ENCODE results near the gene COA8.
A peak's percentile ranks its signal among the peaks of the same experiment; 100 is the strongest.

COA8 gene

DNA sequence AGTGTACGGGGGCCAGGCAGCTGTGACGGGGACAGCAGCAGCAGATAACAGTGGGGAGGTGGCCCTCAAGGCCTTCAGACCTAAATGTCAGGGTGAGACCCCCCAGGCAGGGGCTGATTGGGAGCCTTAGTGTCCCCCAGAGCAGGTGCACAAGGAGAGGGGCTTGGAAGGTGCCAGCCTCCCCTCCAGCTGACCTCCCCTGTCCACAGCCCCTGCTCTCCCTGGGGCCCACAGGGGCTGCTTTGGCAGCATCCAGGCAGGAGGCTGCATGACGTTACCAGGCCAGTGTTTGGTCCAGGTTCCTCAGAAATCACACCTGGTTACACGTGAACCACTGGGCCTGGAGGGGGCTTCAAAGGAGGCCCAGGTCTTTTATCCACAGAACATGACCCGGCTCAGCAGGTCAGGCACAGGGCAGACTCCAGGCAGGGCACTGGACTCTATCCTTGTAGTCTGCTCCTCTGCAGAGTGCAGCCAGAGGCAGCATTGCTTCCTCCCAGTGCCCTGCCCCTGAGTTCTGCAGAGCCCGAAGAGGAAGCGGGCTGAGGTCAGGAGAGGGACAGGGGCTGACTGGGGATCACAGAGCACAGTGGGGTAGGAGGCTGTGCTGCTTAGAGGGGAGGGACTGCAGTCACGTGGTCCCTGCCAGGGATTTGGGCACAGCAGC is 36.4 kb upstream of the COA8 start:
- no peak for DNase-seq (ENCODE audit: low read depth)

DNA sequence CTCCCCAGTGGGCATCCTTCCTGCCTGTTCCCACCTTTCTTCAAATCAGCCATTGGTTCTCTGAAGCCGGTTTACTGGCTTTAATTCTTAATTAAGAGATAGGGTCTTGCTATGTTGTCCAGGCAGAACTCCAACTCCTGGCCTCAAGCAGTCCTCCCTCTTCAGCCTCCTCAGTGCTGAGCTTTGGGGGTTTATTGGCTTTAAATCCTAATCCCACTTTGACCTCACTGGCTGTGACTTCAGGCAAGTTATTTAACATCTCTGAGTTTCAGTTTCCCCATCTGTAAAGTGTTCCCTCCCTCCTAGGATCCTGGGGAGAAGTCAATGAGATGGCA is 35.9 kb upstream of the COA8 start:
- no peak for DNase-seq (ENCODE audit: low read depth)

DNA sequence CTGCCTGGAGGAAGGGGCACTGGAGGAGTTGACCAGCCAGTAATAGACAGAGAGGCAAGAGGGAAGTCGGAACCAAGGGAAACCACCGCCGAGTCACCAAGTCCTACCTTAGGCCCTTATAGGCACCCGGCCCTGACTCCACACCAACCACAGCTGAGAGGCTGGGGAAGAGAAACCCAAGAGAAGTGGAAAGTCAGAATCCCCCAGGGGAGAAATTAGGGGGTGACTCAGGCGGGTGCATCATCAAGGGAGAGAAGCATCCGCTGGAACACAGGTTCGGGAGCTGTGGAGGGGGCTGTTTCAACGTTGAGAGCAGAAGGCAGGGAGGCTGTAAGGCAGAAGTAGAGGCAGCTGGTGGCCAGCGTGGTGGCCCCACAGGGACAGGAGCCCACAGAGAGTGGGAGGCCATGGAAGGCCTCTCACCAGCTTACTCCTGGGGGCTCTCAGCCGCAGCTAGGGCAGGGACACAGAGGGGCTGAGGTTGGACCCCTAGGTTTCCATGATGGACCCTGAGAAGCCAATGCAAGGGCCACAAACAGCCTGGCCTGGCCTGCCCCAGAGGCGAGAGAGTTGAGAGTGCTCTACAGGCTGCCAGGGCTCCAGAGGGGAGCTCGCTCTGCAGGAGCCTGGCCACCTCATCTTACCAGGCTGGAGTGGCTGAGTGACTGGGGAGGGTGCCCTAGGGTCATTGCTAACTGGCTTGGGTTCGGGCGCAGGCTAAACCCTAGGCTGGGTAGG is 35.2 kb upstream of the COA8 start:
- DNase-seq (ENCODE audit: low read depth), result no peak

DNA sequence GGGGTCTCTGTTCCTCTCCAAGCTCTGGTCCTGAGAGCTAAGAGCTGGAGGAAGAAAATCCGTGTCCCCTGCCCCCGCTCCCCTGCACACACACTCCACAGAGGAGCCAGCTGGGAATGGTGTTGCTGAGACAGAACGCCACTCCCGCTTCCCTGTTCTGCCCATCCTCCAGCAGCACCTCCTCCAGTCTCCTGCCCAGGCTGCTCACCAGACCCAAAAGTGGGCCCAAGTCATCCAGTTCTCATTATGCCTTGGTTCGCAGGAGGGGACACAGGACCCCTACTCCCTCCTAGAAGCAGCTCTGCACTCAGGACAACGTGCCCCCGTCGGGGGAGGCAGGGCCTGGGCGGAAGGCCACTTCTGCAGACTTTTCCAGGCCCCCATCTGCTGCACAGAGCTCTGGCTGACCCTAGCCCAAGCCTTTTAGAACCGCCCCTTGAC is 34.6 kb upstream of the COA8 start:
- no peak for DNase-seq (ENCODE audit: low read depth)

DNA sequence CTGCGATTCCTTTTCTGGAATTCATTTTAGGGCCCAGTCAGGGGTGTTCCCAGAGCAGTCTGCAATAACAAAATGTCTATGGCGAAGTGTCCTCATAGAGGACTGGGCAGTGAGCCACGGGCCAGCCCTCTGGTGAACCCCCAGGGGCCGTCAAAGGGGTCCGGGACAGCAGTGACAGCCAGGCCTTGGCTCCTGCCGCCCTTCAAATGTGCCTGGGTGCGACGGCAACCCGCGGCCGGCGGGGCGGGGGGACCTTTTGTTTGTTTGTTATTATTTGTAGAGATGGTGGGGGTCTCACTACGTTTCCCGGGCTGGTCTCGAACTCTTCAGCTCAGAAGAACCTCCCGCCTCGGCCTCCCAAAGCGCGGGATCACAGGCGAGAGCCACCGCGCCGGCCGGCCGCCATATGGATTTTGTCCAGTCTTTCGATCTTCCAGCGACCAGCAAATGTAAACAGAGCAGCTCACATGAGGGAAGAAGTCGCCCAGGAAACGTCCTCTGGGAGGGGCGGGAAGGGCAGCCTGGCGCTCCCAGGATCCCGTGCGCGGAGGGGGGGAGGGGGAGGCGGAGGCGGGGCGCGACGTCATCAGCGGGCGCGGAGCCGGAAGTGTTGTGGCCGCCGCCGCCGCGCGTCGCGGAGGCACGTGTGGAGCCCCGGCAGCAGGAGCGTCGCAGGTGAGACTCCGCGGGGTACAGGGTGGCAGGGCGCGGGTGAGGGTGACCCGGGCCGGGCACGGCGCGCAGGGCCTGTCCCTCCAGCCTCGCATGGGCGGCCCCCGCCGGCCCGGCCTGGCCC is 34.0 kb upstream of the COA8 start, which contains the start of gene TRMT61A:
Gene TRMT61A, plus strand, starts transcription at position 610 of the 796 bp plus-strand sequence. CDS start 783 bp downstream, outside the sequence.
- peak; percentile 48 for DNase-seq (ENCODE audit: low read depth)

DNA sequence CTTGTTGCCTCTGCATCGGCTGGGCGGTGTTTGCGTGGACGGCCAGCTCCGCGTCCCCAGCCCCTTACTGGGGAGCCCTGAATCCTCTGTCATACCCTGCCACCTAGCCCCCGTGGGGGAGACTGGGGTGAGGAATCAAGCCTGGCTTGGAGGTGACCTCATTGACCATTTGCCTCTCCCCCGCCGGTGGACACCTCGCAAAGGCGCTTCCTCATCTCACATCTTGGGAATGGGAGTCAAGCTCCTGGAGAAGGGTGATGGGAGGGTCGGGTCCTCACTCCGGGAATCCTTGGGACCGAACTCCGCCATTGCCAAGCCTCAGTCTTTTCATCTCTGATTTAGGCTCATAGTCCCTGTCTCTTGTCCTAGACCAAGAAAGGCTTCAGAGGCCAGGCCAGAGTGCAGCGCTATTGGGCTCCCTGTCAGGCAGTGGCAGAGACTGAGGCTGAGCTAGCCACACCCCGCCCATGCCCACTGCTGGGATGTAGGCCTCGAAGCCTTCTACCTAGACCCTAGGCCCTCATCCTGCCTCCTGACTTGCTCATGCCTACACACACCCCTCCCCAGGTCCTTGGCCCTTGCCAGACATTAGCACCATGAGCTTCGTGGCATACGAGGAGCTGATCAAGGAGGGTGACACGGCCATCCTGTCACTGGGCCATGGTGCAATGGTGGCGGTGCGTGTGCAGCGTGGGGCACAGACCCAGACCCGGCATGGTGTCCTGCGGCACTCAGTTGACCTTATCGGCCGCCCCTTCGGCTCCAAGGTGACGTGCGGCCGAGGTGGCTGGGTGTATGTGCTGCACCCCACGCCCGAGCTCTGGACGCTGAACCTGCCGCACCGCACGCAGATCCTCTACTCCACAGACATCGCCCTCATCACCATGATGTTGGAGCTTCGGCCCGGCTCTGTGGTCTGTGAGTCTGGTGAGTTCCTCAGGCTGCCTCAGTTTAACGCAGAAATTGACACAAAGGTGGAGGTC is 33.1 kb upstream of the COA8 start:
- DNase-seq (ENCODE audit: low read depth), result no peak

DNA sequence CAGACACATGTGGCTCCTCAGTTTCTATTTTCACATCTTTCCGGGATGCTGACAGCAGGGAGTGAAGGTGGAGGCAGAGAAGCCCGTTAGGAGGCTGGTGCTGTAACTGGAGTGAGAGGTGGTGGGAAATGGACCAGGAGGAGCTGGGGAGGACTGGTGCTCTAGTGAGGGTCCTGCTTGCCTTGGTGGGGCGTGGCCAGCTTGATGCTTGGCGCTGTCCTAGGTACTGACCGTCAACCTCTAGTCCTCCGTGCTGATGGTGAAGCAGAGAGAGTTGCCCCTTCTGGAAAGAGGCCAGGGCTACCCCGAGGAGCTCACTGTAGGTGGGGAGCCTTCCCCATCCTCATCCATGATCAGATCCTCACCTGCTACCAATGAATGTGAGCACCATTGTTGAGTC is 32.4 kb upstream of the COA8 start:
- DNase-seq (ENCODE audit: low read depth), result no peak

DNA sequence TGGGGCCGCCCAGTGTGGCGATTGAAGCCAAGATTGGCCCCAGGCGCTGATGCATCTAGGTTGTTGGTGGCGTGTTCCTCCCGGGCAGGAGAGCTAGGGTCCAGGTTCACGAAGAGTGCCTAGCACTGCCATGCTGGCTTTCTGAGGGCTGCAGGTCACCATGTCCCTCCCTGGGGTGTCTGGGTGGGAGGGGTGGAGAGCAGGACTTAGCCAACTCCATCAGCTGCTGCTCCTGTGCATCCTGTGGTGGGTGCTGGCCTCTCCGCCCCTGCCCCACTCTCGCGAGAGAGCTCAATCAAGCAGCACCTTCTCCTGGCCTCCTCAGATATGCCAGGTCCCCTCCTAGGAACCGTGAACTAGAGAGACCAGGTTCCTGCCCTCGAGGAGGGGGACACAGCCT is 31.9 kb upstream of the COA8 start:
- no peak for DNase-seq (ENCODE audit: low read depth)

DNA sequence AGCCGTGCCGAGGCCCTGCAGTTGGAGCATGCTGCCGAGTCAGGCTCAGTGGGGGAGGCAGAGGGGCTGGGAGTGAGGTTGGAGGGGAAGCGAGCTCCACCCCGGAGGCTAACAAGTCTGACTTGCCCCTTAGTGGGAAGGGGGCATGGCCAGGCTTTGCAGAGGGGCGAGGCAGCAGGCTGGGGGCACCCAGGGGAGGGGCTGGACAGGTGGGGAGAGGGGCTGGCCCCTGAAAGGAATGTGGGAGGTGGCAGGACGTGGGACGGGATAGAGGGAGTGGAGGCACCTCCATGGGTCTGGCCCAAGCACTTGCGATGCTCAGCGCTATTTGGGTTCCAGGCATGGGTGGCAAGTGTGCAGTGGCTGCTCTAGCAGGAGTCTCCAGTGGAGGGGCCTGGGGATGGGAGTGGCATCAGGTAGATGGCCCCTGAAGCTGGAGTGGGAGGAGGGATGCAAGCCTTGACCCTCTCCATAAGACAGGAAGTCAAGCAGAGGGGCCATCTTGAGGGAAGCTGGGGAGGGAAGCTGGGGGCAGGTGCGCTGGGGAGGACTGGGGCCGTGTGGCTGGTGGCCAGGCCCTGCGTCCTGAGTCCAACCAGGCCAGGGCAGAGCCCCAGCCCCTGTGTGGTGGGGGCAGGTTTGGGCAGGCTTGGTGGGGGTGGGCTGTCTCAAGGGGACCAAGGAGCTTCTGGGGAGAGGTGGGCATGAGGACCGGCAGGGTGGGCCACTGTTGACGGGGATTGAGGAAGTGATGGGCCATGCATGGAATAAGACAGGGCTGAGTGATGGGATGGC is 31.1 kb upstream of the COA8 start:
- no peak for DNase-seq (ENCODE audit: low read depth)

DNA sequence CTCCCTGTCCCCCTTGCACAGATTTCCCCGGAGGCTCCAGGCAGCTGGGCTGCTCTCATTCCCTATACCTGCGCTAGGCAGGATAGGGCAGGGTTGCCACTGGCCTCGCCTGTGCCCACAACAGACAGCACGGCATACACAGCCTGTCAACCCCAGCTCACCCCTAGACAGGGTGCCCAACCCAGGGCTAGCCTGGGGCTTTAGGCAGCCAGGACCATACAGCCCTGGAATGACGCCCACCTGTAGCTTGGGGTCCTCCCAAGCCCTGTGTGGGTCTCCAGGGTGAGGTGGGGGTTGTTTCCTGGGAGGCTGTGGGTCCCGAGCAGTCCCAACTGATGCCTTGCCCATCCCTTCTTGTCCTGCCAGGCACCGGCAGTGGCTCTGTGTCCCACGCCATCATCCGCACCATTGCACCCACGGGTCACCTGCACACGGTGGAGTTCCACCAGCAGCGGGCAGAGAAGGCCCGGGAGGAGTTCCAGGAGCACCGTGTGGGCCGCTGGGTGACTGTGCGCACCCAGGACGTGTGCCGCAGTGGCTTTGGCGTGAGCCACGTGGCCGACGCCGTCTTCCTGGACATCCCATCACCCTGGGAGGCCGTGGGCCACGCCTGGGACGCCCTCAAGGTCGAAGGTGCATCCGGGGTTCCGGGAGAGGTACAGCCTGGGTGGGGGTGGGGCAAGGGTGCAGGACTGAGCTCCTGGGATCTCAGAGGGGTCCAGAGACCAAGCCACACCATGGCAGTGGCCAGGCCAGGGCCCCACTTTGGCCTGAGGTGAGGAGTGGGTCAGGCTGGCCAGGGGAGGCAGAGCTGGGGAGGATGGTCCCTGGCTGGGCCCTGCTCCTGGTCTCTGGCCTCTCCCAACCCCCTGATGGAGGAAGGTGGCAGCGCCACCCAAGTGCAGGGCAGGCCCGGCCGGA is 30.3 kb upstream of the COA8 start:
- DNase-seq (ENCODE audit: low read depth), result no peak

DNA sequence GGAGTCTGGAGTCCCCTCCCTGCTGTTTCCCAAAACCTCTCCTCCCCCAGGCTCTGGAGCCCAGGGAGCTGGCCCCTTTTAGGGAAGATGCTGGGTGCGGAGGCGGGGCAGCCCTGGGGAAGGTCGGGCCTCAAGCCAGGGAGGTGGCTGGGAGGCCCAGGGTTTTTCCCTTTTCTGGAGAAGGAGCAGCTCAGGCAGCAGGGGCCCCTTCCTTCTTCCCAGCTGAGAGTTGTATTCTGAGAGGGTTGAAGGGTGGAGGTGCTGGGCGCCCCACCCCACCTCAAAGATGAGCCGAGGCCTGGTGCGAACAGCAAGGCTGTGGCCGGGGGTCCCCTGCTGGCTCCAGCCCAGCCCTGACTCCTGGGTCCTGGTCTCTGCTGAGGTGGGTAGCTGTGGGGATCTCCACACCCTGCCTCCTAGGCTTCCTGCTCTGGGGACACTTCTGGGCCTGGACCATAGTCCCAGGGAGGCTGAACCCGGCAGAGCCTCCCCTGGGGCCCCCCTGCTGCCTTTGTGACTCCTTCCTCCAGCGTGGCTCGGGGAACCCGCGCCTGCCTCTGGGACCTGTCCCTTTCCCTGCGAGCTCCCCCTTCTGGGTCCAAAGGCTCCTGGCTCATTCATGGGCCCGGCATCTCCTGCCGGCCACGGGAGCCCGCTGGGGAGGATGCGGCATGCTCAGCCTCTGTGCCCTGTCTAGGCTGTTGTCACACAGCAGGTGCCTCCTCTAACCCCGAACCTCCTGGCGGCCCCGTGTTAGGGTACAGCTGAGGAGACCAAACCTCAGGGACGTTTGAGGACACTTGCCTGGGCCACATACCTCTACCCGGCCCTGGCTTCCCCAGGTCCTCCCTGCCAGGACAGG is 29.4 kb upstream of the COA8 start:
- DNase-seq (ENCODE audit: low read depth), result no peak

DNA sequence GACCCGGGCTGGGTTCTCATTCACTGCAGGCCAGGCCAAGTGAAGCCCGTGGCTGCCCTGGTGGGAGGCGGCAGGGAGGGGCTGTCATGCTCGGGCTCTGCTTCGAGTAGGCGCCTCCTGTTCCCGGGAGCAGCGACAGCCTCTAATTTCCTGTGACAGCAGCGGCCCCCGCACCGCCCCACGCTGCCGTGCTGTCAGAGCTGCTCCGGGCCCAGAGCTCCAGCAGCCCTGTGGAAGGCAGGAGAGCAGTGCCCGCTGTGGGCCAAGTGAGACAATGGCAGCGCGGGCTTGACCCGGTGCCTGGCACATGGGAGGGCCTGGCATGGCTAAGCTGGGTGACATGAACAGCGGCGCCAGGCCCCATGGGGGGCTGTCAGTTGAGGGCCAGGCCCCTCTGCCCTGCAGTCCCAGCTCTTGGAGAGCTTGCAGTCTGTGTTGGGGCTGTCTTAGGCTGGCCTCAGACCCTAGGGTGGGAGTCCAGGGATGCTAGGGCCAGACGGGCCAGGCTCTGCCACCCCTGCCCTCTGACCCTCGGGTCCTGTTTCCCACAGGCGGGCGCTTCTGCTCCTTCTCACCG is 28.7 kb upstream of the COA8 start:
- no peak for DNase-seq (ENCODE audit: low read depth)

DNA sequence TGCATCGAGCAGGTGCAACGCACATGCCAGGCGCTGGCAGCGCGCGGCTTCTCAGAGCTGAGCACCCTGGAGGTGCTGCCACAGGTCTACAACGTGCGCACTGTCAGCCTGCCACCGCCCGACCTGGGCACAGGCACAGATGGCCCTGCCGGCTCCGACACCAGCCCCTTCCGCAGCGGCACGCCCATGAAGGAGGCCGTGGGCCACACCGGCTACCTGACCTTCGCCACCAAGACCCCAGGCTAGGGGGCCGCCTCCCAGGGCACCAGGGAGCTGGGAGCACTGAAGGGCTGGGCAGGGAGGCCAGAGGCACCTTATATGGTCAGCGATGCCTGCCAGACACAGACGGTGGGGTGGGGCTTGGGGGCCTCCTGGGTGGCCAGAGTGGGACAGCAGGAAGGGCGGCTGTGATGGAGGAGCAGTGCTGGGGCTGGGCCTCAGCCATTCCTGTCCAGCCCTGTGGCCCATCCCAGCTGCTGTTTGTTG is 28.1 kb upstream of the COA8 start:
- no peak for DNase-seq (ENCODE audit: low read depth)

DNA sequence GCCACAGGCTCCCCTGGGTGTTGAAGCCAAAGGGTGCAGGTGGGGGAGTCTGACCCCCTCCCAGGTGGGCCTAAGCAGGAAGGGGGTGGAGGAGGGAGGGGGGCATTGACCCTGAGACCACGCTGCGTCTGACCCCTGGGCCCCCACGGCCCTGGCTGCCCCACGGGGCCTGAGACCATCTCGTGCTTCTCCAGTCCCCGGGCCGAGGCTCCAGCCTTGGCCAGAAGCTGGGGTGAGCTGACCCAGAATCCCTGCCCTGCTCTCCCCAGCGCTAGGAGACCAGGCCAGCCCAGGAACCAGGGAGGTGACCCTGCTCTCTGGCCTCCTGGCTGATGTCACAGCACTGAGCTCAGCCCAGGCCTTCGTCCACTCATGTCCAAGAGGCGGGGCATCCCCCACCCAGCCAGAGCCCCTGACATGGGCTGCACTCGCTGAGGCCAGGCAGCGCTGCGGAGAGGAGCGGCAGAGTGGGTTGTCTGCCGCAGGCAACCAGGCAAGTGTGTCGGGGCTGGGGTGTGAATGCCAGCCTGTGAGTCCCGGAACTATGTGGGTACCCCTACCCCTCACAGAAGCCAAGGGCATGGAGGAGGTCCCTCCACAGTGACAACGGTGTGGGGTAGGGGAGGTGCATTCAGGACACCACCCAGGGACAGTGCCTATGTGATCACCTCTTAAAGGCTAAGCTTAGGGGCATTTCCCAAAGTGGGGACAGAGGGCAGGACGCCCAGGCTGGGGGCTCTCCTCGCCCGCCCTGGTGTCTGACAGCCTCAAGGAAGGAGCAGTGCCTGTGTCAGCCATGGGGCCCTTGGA is 27.5 kb upstream of the COA8 start:
- DNase-seq (ENCODE audit: low read depth), result no peak

DNA sequence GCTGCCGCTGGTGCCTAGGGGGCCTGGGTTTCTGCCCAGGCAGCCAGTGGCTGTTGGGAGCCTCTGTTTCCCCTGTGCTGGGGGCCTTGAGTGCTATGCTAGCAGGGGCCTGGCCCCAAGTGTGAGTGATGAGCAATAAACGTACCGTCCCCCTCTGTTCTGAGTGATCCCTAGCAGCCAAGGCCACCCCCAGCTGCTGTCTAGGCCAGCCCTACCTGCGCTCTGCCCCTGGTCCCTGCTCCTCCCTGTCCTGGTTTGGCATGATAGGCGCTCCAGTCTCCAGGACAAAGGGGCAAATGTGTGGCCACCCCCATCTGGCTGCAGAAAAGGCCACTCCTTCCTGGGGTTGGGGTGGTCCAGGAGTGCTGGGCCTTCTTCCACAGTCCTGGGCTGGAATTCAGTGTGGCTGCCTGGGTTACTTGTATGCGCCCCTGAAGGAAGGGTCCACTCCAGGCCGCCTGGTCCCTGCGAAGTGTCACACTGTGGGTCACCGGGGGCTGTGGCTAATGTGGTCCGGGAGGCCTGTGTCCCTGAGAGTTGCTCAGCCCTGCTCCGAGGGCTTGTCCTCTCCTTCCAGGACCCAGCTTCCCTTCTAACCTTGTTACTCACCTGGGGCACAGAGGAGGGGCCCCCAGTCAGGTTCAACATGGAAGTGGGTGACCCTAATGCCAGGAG is 26.7 kb upstream of the COA8 start:
- no peak for DNase-seq (ENCODE audit: low read depth)

DNA sequence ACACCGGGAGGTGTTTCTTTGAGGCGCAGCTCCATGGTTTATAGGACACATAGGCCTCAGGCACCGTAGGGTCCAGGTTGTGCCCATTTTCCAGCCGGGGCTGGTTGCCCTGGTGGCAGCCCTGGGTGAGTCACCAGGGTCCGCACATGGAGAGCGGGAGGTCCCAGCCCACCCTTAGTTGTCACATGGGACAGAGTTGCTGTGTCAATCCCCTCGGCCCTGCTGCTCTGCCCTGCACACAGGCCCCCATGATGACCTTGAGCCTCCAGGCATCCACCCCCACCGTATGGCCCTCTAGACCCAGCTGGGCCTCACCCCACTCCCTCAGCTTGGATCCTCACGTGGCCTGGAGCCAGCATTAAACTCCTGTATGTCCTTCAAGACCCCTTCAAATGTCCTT is 26.1 kb upstream of the COA8 start:
- DNase-seq (ENCODE audit: low read depth), result no peak

Data from HS-5 (cell line).